H1 (cell line): Measurements from ENCODE around the gene JPT1. TPM values are rescaled to one million over a fixed set of nuclear protein-coding genes. Genes with fewer than 3 reads are reported as not detected.

Experiments
- ASH2L ChIP-seq: fragments of 200-600, 300-600 bp; sonication (generic); IDR thresholded peaks from one replicate; pipeline ENCODE4 v1.7.1; 2017; ENCODE audit warnings: low read length
- BCL11A ChIP-seq, 2 experiments: IDR thresholded peaks; one replicate each; pipeline ENCODE4 v1.6.1; 2011; ENCODE audit warnings: low read depth in 2 of 2, low read length in 2 of 2, mild to moderate bottlenecking in 2 of 2
- CHD7 ChIP-seq: fragments of 300-600 bp; sonication (generic); IDR thresholded peaks from 2 replicates; pipeline ENCODE4 v1.7.1; 2012; ENCODE audit warnings: low read length, moderate library complexity, mild to moderate bottlenecking, inconsistent platforms; ENCODE audit not compliant: insufficient replicate concordance
- KDM4A ChIP-seq: IDR thresholded peaks from one replicate; pipeline ENCODE4 v1.7.1; 2012; ENCODE audit warnings: low read depth, mild to moderate bottlenecking, moderate library complexity, low read length, inconsistent platforms; ENCODE audit not compliant: severe bottlenecking
- NRF1 ChIP-seq: IDR thresholded peaks from 2 replicates; pipeline ENCODE4 v1.6.1; 2011; ENCODE audit warnings: mild to moderate bottlenecking, low read depth, low read length, improper control_type of control experiment
- PHF8 ChIP-seq: fragments of 200-600 bp; sonication (generic); conservative IDR thresholded peaks from 2 replicates; pipeline ENCODE4 v1.7.1; 2012; ENCODE audit warnings: low read depth, mild to moderate bottlenecking, inconsistent platforms, low read length, moderate library complexity
- TBP ChIP-seq: IDR thresholded peaks from 2 replicates; pipeline ENCODE4 v1.6.1; 2011; ENCODE audit warnings: low read depth, low read length, improper control_type of control experiment
- TCF12 ChIP-seq: IDR thresholded peaks from 2 replicates; pipeline ENCODE4 v1.6.1; 2011; ENCODE audit warnings: low read depth, mild to moderate bottlenecking, low read length
- TEAD4 ChIP-seq: IDR thresholded peaks from 2 replicates; pipeline ENCODE4 v1.6.1; 2012; ENCODE audit warnings: low read depth, low read length, inconsistent platforms, mixed read lengths
- polyA plus RNA-seq, 7 experiments: library from polyadenylated mRNA; depleted of rRNA in 3 of 7; stranded (reverse) in 5 of 7; unstranded in 2 of 7; fragments of >200 nt in 5 of 7; fragments of 200-250 nt in 2 of 7; gene quantifications; 1 replicate in 5 of 7; 2 replicates in 1 of 7; 4 replicates in 1 of 7; pipeline versions ENCODE4 v1.2.1 to v1.2.3, GENCODE V29; 2011 to 2013; ENCODE audit warnings: missing spikeins in 2 of 7, mixed read lengths in 2 of 7
- total RNA-seq: library from RNA; stranded (reverse); fragmentation: NEBNext Ultra II Directional; extraction: Animal tissue kit (Norgen Biotek cat#: 25700); gene quantifications from 2 replicates; pipeline ENCODE4 v1.2.1, GENCODE V29; 2021

JPT1 gene
- total and polyA plus RNA-seq, 2 of the 8 experiments (the other 6 are each of a cell fraction or from before 2014, with no cell fraction given), result 154 to 369 TPM

GRCh38 chr17:75131278-75132017, 22.9 kb downstream of the JPT1 start, which contains the start of gene NT5C (continued):
- no peak for TF ChIP-seq CHD7
- peak; percentile 94 for TF ChIP-seq KDM4A
- TF ChIP-seq PHF8, result peak; percentile 92
- peak; percentile 51; the same call in 1 of the 2 replicates for TF ChIP-seq TBP
- peak; percentile 46 for TF ChIP-seq NRF1
- no peak for TF ChIP-seq TCF12
- no peak for TF ChIP-seq BCL11A (IDR thresholded peaks at IDR 0.05; ENCODE audit: low read depth in 2 of 2, low read length in 2 of 2)
- peak; percentile 52 for TF ChIP-seq ASH2L
- no peak for TF ChIP-seq TEAD4
